Left lung (tissue), 10 donors: ENCODE data around the gene SPCS1. TPM values are rescaled to one million over a fixed set of nuclear protein-coding genes. Genes with fewer than 3 reads are reported as not detected.

Experiments used
- ATAC-seq: fragments of 200-7000 bp; cut with Tn5 transposase; one replicate; pipeline ENCODE4 v1.9.1; 2020; ENCODE audit warnings: moderate library complexity
- DNase-seq, 4 donors: peaks; one replicate each; pipeline ENCODE4 v3.0.0-alpha.2; 2013 to 2020
- H3K27ac ChIP-seq, 2 donors: fragments of 200-600 bp; sonication (generic) in 1 of 2; one replicate each; pipeline versions ENCODE4 v1.5.0 to v1.8.0; 2020 to 2021
- H3K27me3 ChIP-seq, 2 donors: fragments of 200-600 bp; sonication (generic) in 1 of 2; one replicate each; pipeline versions ENCODE4 v1.5.0 to v1.8.0; 2020 to 2021
- H3K36me3 ChIP-seq, 2 donors: fragments of 200-600 bp; sonication (generic) in 1 of 2; one replicate each; pipeline versions ENCODE4 v1.5.0 to v1.8.0; 2020 to 2021
- H3K4me1 ChIP-seq, 2 donors: fragments of 200-600 bp; one replicate each; pipeline ENCODE4 v1.8.0; 2021
- H3K4me3 ChIP-seq, 2 donors: fragments of 200-600 bp; sonication (generic) in 1 of 2; one replicate each; pipeline versions ENCODE4 v1.5.0 to v1.8.0; 2020 to 2021; ENCODE audit warnings: mild to moderate bottlenecking in 1 of 2
- H3K9me3 ChIP-seq, 2 donors: fragments of 200-600 bp; sonication (generic) in 1 of 2; one replicate each; pipeline versions ENCODE4 v1.5.0 to v1.8.0; 2020 to 2021
- CTCF ChIP-seq, 2 donors: fragments of 200-600 bp; sonication (generic) in 1 of 2; IDR thresholded peaks; one replicate each; pipeline versions ENCODE4 v1.5.0 to v1.8.0; 2021; ENCODE audit warnings: antibody characterized with exemption in 2 of 2
- intact Hi-C, 2 donors: fragments of 100-400 bp; cut with DNase I; formaldehyde crosslinking; loops; one replicate each; pipeline versions ENCODE4 v1.11.2 to v1.14.2; 2022
- polyA plus RNA-seq, 6 donors: library from polyadenylated mRNA; unstranded; fragments of 120-200 nt; gene quantifications; one replicate each; pipeline ENCODE4 v1.2.1, GENCODE V29; 2013; ENCODE audit not compliant: insufficient read length in 6 of 6
- total RNA-seq, 2 donors: library from RNA; stranded (reverse); fragmentation: NEBNext Ultra II Directional; extraction: Animal tissue kit (Norgen Biotek cat#: 25700); gene quantifications; one replicate each; pipeline ENCODE4 v1.2.1, GENCODE V29; 2021
- donor health status: DM: no; HTN: yes; CAD: no.
- donor health status: DM: no; HTN: no; CAD: no.

SPCS1 gene
- total and polyA plus RNA-seq, 8 donors: 94.5 to 128 (median 112) TPM

- peak overlapping the region in 1 of 2 donors; percentile 94 for H3K4me3 ChIP-seq
Measured at GRCh38 chr3:52707585-52707984, 1.7 kb downstream of the SPCS1 start.

GRCh38 chr3:52710512-52710911, 4.6 kb downstream of the SPCS1 start:
- DNase-seq (no peak), ATAC-seq (no peak)
- H3K27ac ChIP-seq: no peak overlapping the region
- H3K27me3 ChIP-seq: no peaks in the 10 kb centered on the region
- TF ChIP-seq CTCF (IDR thresholded peaks at IDR 0.05): no peak
- H3K4me1 ChIP-seq: peaks cover 11 to 17% of the 10 kb centered on the region in 2 donors
- no peaks in the 10 kb centered on the region for H3K9me3 ChIP-seq
- intact Hi-C loops: no loop called here
- no peak overlapping the region for H3K4me3 ChIP-seq
- H3K36me3 ChIP-seq: peaks cover 0 to 31% of the 10 kb centered on the region in 2 donors

More at GRCh38 chr3:52707585-52707984, 1.7 kb downstream of the SPCS1 start:
- ATAC-seq: no peak
- H3K36me3 ChIP-seq: peaks cover 0 to 31% of the 10 kb centered on the region in 2 donors
- DNase-seq: no peak
- intact Hi-C loops: no loop called here
- no peaks in the 10 kb centered on the region for H3K27me3 ChIP-seq
- peaks cover 23 to 39% of the 10 kb centered on the region in 2 donors for H3K4me1 ChIP-seq
- no peak overlapping the region for H3K27ac ChIP-seq
- no peak for TF ChIP-seq CTCF (IDR thresholded peaks at IDR 0.05)
- no peaks in the 10 kb centered on the region for H3K9me3 ChIP-seq

- H3K27me3 ChIP-seq: no peaks in the 10 kb centered on the region
- intact Hi-C loops: no loop called here
- ATAC-seq (no peak), DNase-seq (no peak)
- peaks cover 4 to 6% of the 10 kb centered on the region in 2 donors for H3K4me1 ChIP-seq
- H3K27ac ChIP-seq: no peak overlapping the region
- H3K36me3 ChIP-seq: peaks cover 0 to 31% of the 10 kb centered on the region in 2 donors
- TF ChIP-seq CTCF (IDR thresholded peaks at IDR 0.05): no peak
- H3K4me3 ChIP-seq: no peak overlapping the region
- no peaks in the 10 kb centered on the region for H3K9me3 ChIP-seq
Measured at GRCh38 chr3:52712291-52713212, 6.6 kb downstream of the SPCS1 start.

- no peak overlapping the region for H3K27ac ChIP-seq
- TF ChIP-seq CTCF (IDR thresholded peaks at IDR 0.05): no peak
Measured at GRCh38 chr3:52714335-52715302, 8.7 kb downstream of the SPCS1 start.

More at GRCh38 chr3:52714335-52715302, 8.7 kb downstream of the SPCS1 start:
- no peaks in the 10 kb centered on the region for H3K9me3 ChIP-seq
- no peaks in the 10 kb centered on the region for H3K27me3 ChIP-seq
- DNase-seq (no peak), ATAC-seq (peak; percentile 83)
- no peak overlapping the region for H3K4me3 ChIP-seq
- H3K4me1 ChIP-seq: peaks cover 0 to under 1% of the 10 kb centered on the region in 2 donors
- intact Hi-C loops: no loop called here
- H3K36me3 ChIP-seq: peaks cover 0 to 11% of the 10 kb centered on the region in 2 donors
